ENCODE results near the gene PMVK. TPM values are rescaled to one million over a fixed set of nuclear protein-coding genes. Genes with fewer than 3 reads are reported as not detected.

Gene PMVK
- polyA plus RNA-seq, 12 donors, result 20.1 to 28.8 (median 26.1) TPM; not detected in 1

GRCh38 chr1:154883919-154884868, 52.3 kb downstream of the PMVK start:
- no peak for DNase-seq

GRCh38 chr1:154881820-154882535, 54.5 kb downstream of the PMVK start:
- no peak for DNase-seq

- no peak for DNase-seq
Observed at GRCh38 chr1:154880671-154881070, 55.8 kb downstream of the PMVK start.

- DNase-seq, result no peak
Observed at GRCh38 chr1:154879038-154879421, 57.5 kb downstream of the PMVK start.

- peak; percentile 71 for DNase-seq
Observed at GRCh38 chr1:154878371-154879037, 58.0 kb downstream of the PMVK start.

- DNase-seq, result no peak
Observed at GRCh38 chr1:154877370-154877974, 59.0 kb downstream of the PMVK start.

- no peak for DNase-seq
Observed at GRCh38 chr1:154876842-154877369, 59.6 kb downstream of the PMVK start.

Other genes starting within 250 kb of the PMVK start
- gene KCNN3, start 66.4 kb downstream of the PMVK start, polyA plus RNA-seq (ENCODE audit: insufficient read length in 12 of 12), result 10 to 100 TPM in 5 of 12 donors, 1 to 10 TPM in 6, not detected in 1; 5.8 to 12.8 (median 9.5) TPM
- gene PBXIP1, start 19.4 kb upstream of the PMVK start, polyA plus RNA-seq (ENCODE audit: insufficient read length in 12 of 12), result 100 to 1,000 TPM in 8 of 12 donors, 10 to 100 TPM in 3, not detected in 1; 74.1 to 186 (median 153) TPM
- gene PYGO2, start 25.1 kb upstream of the PMVK start, polyA plus RNA-seq (ENCODE audit: insufficient read length in 12 of 12), result 10 to 100 TPM in 11 of 12 donors, not detected in 1; 21.7 to 39.5 (median 28.7) TPM
- gene SHC1, start 34.0 kb upstream of the PMVK start, polyA plus RNA-seq (ENCODE audit: insufficient read length in 12 of 12), result 100 to 1,000 TPM in 1 of 12 donors, 10 to 100 TPM in 10, not detected in 1; 66.6 to 136 (median 92.4) TPM
- gene CKS1B, start 38.0 kb upstream of the PMVK start, polyA plus RNA-seq (ENCODE audit: insufficient read length in 12 of 12), result 10 to 100 TPM in 11 of 12 donors, not detected in 1; 44.1 to 77.4 (median 65.4) TPM
- 10 to 100 TPM in 11 of 12 donors, not detected in 1; 13.1 to 23.6 (median 19.7) TPM for gene FLAD1, start 46.6 kb upstream of the PMVK start, polyA plus RNA-seq (ENCODE audit: insufficient read length in 12 of 12)
- gene LENEP, start 56.9 kb upstream of the PMVK start, polyA plus RNA-seq (ENCODE audit: insufficient read length in 12 of 12), result under 1 TPM in 1 of 12 donors, not detected in 11; 0.49 TPM
- 10 to 100 TPM in 4 of 12 donors, 1 to 10 TPM in 7, not detected in 1; 3.9 to 32.4 (median 8.5) TPM for gene ZBTB7B, start 66.1 kb upstream of the PMVK start, polyA plus RNA-seq (ENCODE audit: insufficient read length in 12 of 12)
- 1 to 10 TPM in 3 of 12 donors, under 1 TPM in 7, not detected in 2; 0.34 to 1.6 (median 0.57) TPM for gene DCST2, start 97.1 kb upstream of the PMVK start, polyA plus RNA-seq (ENCODE audit: insufficient read length in 12 of 12)
- gene DCST1, start 97.1 kb upstream of the PMVK start, polyA plus RNA-seq (ENCODE audit: insufficient read length in 12 of 12), result under 1 TPM in 8 of 12 donors, not detected in 4; 0.16 to 0.29 (median 0.24) TPM
- 100 to 1,000 TPM in 1 of 12 donors, 10 to 100 TPM in 10, not detected in 1; 47.2 to 143 (median 56.3) TPM for gene ADAM15, start 114.6 kb upstream of the PMVK start, polyA plus RNA-seq (ENCODE audit: insufficient read length in 12 of 12)
- 10 to 100 TPM in 3 of 12 donors, 1 to 10 TPM in 8, not detected in 1; 4.7 to 12.1 (median 6.5) TPM for gene EFNA4, start 127.0 kb upstream of the PMVK start, polyA plus RNA-seq (ENCODE audit: insufficient read length in 12 of 12)
- 10 to 100 TPM in 1 of 12 donors, 1 to 10 TPM in 9, not detected in 2; 1.3 to 11.7 (median 2.1) TPM for gene EFNA3, start 142.1 kb upstream of the PMVK start, polyA plus RNA-seq (ENCODE audit: insufficient read length in 12 of 12)
- 10 to 100 TPM in 11 of 12 donors, not detected in 1; 19.3 to 35.9 (median 23.3) TPM for gene EFNA1, start 191.2 kb upstream of the PMVK start, polyA plus RNA-seq (ENCODE audit: insufficient read length in 12 of 12)
- gene SLC50A1, start 199.1 kb upstream of the PMVK start, polyA plus RNA-seq (ENCODE audit: insufficient read length in 12 of 12), result 10 to 100 TPM in 11 of 12 donors, not detected in 1; 18.5 to 27.5 (median 23.4) TPM
- gene DPM3, start 203.8 kb upstream of the PMVK start, polyA plus RNA-seq (ENCODE audit: insufficient read length in 12 of 12), result 10 to 100 TPM in 10 of 12 donors, not detected in 2; 13.2 to 24.3 (median 17.5) TPM
- gene KRTCAP2, start 236.6 kb upstream of the PMVK start, polyA plus RNA-seq (ENCODE audit: insufficient read length in 12 of 12), result 100 to 1,000 TPM in 5 of 12 donors, 10 to 100 TPM in 6, not detected in 1; 59.2 to 147 (median 99.7) TPM
- gene TRIM46, start 237.1 kb upstream of the PMVK start, polyA plus RNA-seq (ENCODE audit: insufficient read length in 12 of 12), result 1 to 10 TPM in 2 of 12 donors, under 1 TPM in 9, not detected in 1; 0.35 to 5.8 (median 0.56) TPM